ENCODE measurements around the gene CD244.
"Not testable (repeated sequence)": the region's sequence is repeated elsewhere in the genome, so short reads cannot be mapped to it uniquely, and the experiment has no call there.

DNA sequence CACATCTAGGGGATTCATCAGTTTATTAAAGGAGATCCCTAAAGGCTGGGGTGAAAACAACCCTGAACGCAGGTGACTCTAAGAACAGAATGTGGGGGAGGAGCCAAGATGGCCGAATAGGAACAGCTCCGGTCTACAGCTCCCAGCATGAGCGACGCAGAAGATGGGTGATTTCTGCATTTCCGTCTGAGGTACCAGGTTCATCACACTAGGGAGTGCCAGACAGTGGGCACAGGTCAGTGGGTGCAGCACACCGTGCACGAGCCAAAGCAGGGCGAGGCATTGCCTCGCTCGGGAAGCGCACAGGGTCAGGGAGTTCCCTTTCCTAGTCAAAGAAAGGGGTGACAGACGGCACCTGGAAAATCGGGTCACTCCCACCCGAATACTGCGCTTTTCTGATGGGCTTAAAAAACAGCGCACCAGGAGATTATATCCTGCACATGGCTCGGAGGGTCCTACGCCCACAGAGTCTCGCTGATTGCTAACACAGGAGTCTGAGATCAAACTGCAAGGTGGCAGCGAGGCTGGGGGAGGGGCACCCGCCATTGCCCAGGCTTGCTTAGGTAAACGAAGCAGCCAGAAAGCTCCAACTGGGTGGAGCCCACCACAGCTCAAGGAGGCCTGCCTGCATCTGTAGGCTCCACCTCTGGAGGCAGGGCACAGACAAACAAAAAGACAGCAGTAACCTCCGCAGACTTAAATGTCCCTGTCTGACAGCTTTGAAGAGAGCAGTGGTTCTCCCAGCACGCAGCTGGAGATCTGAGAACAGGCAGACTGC, 79.5 kb downstream of the CD244 start:
- TF ChIP-seq, protein P1, sequence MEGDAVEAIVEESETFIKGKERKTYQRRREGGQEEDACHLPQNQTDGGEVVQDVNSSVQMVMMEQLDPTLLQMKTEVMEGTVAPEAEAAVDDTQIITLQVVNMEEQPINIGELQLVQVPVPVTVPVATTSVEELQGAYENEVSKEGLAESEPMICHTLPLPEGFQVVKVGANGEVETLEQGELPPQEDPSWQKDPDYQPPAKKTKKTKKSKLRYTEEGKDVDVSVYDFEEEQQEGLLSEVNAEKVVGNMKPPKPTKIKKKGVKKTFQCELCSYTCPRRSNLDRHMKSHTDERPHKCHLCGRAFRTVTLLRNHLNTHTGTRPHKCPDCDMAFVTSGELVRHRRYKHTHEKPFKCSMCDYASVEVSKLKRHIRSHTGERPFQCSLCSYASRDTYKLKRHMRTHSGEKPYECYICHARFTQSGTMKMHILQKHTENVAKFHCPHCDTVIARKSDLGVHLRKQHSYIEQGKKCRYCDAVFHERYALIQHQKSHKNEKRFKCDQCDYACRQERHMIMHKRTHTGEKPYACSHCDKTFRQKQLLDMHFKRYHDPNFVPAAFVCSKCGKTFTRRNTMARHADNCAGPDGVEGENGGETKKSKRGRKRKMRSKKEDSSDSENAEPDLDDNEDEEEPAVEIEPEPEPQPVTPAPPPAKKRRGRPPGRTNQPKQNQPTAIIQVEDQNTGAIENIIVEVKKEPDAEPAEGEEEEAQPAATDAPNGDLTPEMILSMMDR (IDR thresholded peaks at IDR 0.05) = not testable (repeated sequence)
- TF ChIP-seq POLR2A (IDR thresholded peaks at IDR 0.05); POLR2AphosphoS5 (IDR thresholded peaks at IDR 0.05; ENCODE audit: insufficient read depth in 1 of 2, low read depth in 1 of 2): not testable (repeated sequence)
